Panc1 (cell line): ENCODE results near the gene GPR158.

Experiments used
- CTCF ChIP-seq: fragments of 450-650 bp; IDR thresholded peaks from 2 replicates; pipeline ENCODE4 v1.5.1; 2017; ENCODE audit warnings: mild to moderate bottlenecking
- POLR2AphosphoS5 ChIP-seq: IDR thresholded peaks from 2 replicates; pipeline ENCODE4 v1.6.1; 2012; ENCODE audit warnings: mild to moderate bottlenecking, low read depth, low read length, moderate library complexity
- REST ChIP-seq, 2 experiments: IDR thresholded peaks; 2 replicates each; pipeline ENCODE4 v1.6.1; 2011 to 2012; ENCODE audit warnings: low read depth in 2 of 2, control low read depth in 1 of 2, low read length in 1 of 2, mild to moderate bottlenecking in 1 of 2, moderate library complexity in 1 of 2; ENCODE audit not compliant: insufficient read depth in 1 of 2
- SIN3A ChIP-seq: IDR thresholded peaks from 2 replicates; pipeline ENCODE4 v1.6.1; 2012; ENCODE audit warnings: low read depth, mild to moderate bottlenecking, low read length, moderate library complexity, borderline replicate concordance; ENCODE audit not compliant: insufficient read depth

GRCh38 chr10:25417611-25418010, 242.8 kb downstream of the GPR158 start:
- no peak for TF ChIP-seq CTCF
- TF ChIP-seq POLR2AphosphoS5 = no peak
- TF ChIP-seq REST (IDR thresholded peaks at IDR 0.05; ENCODE audit: insufficient read depth in 1 of 2, low read depth in 2 of 2, low read length in 1 of 2) = no peak
- TF ChIP-seq SIN3A = no peak
